ENCODE results near the gene FBXL19. TPM values are rescaled to one million over a fixed set of nuclear protein-coding genes. Genes with fewer than 3 reads are reported as not detected.

FBXL19 gene
- total and polyA plus RNA-seq, 9 of the 15 experiments (the other 6 are each of a cell fraction or from before 2014, with no cell fraction given): 0.13 to 48.0 (median 13.5) TPM; not detected in 1

GRCh38 chr16:30985401-30986128 lies 62.2 kb downstream of the FBXL19 start (continued):
- peak; percentile 29 for TF ChIP-seq CHD1 (IDR thresholded peaks at IDR 0.05; ENCODE audit: low read length)
- TF ChIP-seq MYC (IDR thresholded peaks at IDR 0.05; ENCODE audit: low read depth, low read length): peak; percentile 58
- no peak for TF ChIP-seq MYC (CRISPR knock-in tag; IDR thresholded peaks at IDR 0.05; ENCODE audit: borderline replicate concordance, low read depth)
- TF ChIP-seq MGA (IDR thresholded peaks at IDR 0.05): peak; percentile 69
- TF ChIP-seq ZBTB2 (IDR thresholded peaks at IDR 0.05): no peak
- 0 out of 2 replicates have a peak, but pooled peaks have one; percentile 48 for TF ChIP-seq ZBTB26 (CRISPR knock-in tag; IDR thresholded peaks at IDR 0.05)
- no peak for TF ChIP-seq ZNF165 (CRISPR knock-in tag; IDR thresholded peaks at IDR 0.05; ENCODE audit: borderline replicate concordance)
- TF ChIP-seq ELK1 (CRISPR knock-in tag; IDR thresholded peaks at IDR 0.05): no peak
- 0 out of 2 replicates have a peak, but pooled peaks have one; percentile 52 for TF ChIP-seq THRB (CRISPR knock-in tag; conservative IDR thresholded peaks at IDR 0.05)

All from K562 (cell line).